Cardiac fibroblast (primary cell): Measurements from ENCODE around the gene ARHGAP24.
A peak's percentile ranks its signal among the peaks of the same experiment; 100 is the strongest.

Experiments used
- DNase-seq, 2 donors: peaks; one replicate each; pipeline versions ENCODE4 v3.0.0 to v3.0.0-alpha.2; 2010; ENCODE audit warnings: low read depth in 2 of 2
- H3K4me3 ChIP-seq, 2 donors: replicated peaks in 1 of 2; 1 replicate in 1 of 2; 2 replicates in 1 of 2; pipeline ENCODE4 v1.5.1; 2011; ENCODE audit warnings: low read depth in 2 of 2, low read length in 2 of 2, mild to moderate bottlenecking in 2 of 2, moderate library complexity in 1 of 2
- TF ChIP-seq, protein P1 (sequence below): IDR thresholded peaks from one replicate; pipeline ENCODE4 v1.5.1; 2011; ENCODE audit warnings: low read depth, mild to moderate bottlenecking, low read length, inconsistent platforms

Gene ARHGAP24

DNA sequence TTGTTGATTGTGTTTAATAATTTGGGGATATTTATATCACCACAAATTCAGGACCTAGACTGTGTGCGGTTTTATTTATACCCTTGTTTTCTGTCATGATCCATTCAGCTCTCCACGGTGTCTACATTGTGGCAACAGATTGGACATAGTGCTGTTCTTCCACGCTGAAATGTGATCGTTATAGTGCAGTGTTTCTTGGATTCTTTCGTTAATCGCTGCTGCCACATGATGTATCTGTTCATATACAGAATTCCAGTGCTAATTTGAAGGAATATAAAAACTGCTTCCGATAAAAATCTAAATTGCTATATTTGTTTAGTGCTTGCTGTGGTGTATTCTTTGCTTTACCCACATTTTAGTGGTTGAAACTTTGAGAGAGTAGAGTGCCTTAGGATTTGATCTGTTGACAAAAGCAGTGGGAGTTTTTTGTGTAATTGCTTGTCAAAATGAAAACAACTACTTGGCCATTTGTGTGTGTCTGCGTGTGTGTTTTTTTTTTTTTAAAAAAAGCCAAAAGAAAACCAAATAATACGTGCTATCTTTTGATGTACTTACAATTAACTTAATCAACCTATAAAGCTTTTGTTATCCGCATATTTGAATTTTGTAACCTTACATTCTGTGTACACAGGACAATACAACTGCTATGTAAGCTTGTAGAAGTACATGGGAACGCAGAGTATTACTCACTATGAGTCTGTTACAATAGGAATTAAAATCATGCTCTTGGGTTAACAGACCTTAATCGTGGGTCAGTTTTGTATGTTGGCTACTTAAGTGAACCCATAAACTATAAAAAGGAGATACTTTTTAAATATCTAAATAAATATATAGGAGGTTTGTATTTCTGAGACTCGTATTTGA is 353.3 kb downstream of the ARHGAP24 start:
- peak; percentile 36 to 84 for DNase-seq
- H3K4me3 ChIP-seq: peak overlapping the region in 1 of 2 donors; percentile 31
- TF ChIP-seq, protein P1, sequence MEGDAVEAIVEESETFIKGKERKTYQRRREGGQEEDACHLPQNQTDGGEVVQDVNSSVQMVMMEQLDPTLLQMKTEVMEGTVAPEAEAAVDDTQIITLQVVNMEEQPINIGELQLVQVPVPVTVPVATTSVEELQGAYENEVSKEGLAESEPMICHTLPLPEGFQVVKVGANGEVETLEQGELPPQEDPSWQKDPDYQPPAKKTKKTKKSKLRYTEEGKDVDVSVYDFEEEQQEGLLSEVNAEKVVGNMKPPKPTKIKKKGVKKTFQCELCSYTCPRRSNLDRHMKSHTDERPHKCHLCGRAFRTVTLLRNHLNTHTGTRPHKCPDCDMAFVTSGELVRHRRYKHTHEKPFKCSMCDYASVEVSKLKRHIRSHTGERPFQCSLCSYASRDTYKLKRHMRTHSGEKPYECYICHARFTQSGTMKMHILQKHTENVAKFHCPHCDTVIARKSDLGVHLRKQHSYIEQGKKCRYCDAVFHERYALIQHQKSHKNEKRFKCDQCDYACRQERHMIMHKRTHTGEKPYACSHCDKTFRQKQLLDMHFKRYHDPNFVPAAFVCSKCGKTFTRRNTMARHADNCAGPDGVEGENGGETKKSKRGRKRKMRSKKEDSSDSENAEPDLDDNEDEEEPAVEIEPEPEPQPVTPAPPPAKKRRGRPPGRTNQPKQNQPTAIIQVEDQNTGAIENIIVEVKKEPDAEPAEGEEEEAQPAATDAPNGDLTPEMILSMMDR: no peak

DNA sequence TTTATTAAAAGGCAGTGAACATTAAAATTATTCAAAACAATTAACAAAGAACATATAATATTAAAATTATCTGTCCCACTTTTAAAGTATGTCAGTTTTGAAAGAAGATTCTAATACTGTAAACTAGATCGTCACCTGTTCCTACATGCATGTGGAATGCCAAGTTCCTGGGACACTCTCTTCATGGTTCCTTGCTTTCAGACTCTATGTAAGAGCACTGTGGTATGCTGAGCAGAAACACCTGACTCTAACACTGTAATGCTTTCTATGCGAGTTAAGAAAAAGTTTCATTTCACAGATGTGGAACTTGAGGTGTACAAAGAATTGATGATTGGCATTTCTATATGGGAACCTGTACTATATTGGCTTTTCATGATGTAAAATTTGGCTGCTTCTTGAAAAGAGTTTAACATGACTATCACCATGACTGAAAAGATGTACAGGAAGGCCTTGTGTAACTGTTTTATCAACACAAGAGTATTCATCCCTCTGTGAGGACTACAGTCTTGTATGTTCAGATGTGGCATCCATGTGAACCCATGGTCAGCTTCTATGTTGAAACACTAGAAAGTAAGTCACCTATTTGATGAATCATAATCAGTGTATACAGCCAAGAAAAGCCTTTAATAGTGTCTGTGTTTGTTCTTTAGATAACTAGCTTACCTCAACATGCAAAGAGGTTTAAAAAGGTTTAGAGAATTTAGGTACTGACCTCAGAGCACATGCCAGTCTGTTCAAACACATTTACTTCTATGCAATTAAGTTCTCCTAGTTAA is 354.5 kb downstream of the ARHGAP24 start:
- DNase-seq: peak in 1 of 2 donors; percentile 77
- TF ChIP-seq, protein P1: no peak
- no peak overlapping the region for H3K4me3 ChIP-seq

DNA sequence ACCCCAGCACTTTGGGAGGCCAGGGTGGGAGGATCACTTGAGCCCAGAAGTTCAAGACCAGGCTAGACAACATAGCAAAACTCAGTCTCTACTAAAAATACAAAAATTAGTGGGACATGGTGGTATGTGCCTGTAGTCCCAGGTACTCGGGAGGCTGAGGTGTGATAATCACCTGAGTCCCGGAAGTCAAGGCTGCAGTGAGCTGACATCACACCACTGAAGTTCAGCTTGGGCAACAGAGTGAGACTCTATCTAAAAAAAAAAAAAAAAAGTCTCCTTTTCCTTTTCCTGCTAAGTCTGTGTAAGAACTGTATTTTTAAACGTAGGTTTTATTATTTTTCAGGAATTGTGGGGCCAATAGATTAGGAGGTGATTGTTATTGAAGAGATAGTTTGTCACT is 356.7 kb downstream of the ARHGAP24 start:
- TF ChIP-seq, protein P1: no peak
- no peak for DNase-seq
- H3K4me3 ChIP-seq: no peak overlapping the region

DNA sequence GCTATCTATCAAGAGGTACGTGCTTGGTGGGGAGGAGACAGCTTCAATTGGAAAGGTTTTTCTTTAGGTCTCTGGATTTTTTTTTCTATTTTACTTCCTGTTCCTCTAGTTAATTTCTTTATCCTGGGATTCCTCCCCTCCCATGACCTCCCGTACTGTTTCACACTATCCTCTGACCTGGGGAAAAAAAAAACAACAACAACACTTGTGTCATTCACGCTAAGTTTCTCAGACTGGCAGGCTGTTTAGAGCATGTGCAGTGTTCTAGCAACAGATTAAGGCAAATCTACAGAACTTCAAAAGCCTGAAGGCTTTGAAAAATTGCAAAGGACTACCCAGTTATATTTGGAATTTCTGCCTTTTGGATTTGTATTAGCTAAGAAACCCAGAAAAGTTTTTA is 358.4 kb downstream of the ARHGAP24 start:
- DNase-seq: no peak
- TF ChIP-seq, protein P1: no peak
- H3K4me3 ChIP-seq: no peak overlapping the region

DNA sequence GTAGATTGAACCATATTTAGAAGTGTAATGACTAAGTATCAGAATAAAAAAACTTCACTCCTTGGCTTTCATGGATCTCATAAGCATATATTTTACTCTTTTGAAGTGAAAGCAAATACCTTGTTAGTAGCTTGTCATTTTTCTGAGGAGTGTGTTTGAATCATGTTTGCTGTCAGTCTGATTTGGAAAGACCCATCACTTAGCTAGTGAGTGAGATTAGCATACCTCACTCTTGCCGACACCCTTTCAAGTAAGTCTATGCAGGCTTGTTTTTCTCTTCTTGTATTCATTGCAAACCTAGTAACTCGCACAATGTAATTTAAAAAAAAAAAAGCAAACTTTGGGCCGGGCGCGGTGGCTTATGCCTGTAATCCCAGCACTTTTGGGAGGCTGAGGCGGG is 360.0 kb downstream of the ARHGAP24 start:
- TF ChIP-seq, protein P1: no peak
- no peak overlapping the region for H3K4me3 ChIP-seq
- DNase-seq: no peak

DNA sequence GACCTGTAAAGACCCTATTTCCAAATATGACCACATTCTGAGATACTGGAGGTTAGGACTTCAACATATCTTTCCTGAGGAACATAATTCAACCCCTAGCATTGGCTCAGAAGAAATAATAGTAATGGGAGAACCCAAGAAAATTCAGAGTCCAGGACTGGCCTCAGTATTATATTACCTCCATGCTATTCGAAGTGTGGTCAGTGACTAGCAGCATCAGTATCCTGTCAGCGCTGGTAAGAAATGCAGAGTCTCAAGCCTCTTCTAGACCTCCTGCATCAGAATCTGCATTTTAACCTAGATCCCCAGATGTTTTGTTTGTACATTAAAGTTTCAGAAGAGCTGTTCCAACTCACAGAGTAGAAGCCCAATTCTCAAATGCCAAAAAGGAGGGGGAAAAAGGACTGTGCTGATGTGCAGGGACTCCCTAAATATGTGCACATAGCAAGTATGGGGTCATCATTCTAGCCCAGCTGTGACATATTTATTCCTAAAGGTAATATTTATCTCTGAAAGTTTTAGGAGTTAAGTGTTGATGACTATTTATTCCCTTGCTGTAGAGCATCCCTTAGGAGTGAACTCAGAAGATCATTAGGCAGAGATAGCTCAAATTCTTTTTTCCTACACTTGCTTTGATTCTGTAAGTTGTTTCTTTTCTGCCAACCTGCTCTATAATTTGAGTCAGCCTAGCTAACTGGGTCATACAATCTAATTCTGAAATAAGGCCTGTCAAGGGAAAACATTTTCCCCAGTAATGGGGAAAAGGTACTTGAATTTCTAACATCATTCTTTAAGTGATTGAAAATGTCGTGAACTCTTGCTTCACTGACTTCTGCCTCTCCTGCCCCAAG is 361.9 kb downstream of the ARHGAP24 start:
- TF ChIP-seq, protein P1: no peak
- DNase-seq: no peak
- peak overlapping the region in 1 of 2 donors; percentile 15 for H3K4me3 ChIP-seq
